Measurements from ENCODE around the gene RGS9. TPM values are rescaled to one million over a fixed set of nuclear protein-coding genes. Genes with fewer than 3 reads are reported as not detected.
A peak's percentile ranks its signal among the peaks of the same experiment; 100 is the strongest.
"Not testable (repeated sequence)": the region's sequence is repeated elsewhere in the genome, so short reads cannot be mapped to it uniquely, and the experiment has no call there.

The RGS9 gene
- total RNA-seq, 3 donors from 2014 or later = 0.55 to 0.87 (median 0.56) TPM

GRCh38 chr17:65103431-65103830, 33.7 kb upstream of the RGS9 start:
- Mint-ChIP-seq H3K27me3 (ENCODE audit: low read depth) (peaks cover 7% of the 10 kb centered on the region), H3K4me1 (ENCODE audit: low read depth) (peaks cover 11% of the 10 kb centered on the region), H3K4me3 (no peak overlapping the region), H3K9me3 (no peaks in the 10 kb centered on the region), H3K36me3 (ENCODE audit: insufficient read depth) (no peaks in the 10 kb centered on the region)
- no peak for DNase-seq
- no peak for ATAC-seq

- Mint-ChIP-seq H3K4me3 (no peak overlapping the region), H3K9me3 (no peaks in the 10 kb centered on the region), H3K36me3 (ENCODE audit: insufficient read depth) (no peaks in the 10 kb centered on the region)
Observed at GRCh38 chr17:65103896-65104295, 33.3 kb upstream of the RGS9 start.

GRCh38 chr17:65104541-65104940, 32.6 kb upstream of the RGS9 start:
- Mint-ChIP-seq H3K4me3 (no peak overlapping the region), H3K36me3 (ENCODE audit: insufficient read depth) (no peaks in the 10 kb centered on the region), H3K4me1 (ENCODE audit: low read depth) (peaks cover 6% of the 10 kb centered on the region), H3K9me3 (no peaks in the 10 kb centered on the region), H3K27me3 (ENCODE audit: low read depth) (peaks cover 7% of the 10 kb centered on the region)
- ATAC-seq (no peak), DNase-seq (no peak)

More at GRCh38 chr17:65103896-65104295, 33.3 kb upstream of the RGS9 start:
- H3K27me3 Mint-ChIP-seq (ENCODE audit: low read depth) = peaks cover 7% of the 10 kb centered on the region
- peaks cover 11% of the 10 kb centered on the region for H3K4me1 Mint-ChIP-seq (ENCODE audit: low read depth)
- no peak for DNase-seq
- no peak for ATAC-seq

- Mint-ChIP-seq H3K27me3 (ENCODE audit: low read depth) (peaks cover 7% of the 10 kb centered on the region), H3K4me1 (ENCODE audit: low read depth) (peaks cover 3% of the 10 kb centered on the region), H3K36me3 (ENCODE audit: insufficient read depth) (no peaks in the 10 kb centered on the region), H3K4me3 (no peak overlapping the region), H3K9me3 (no peaks in the 10 kb centered on the region)
- no peak for DNase-seq
- ATAC-seq = no peak
Observed at GRCh38 chr17:65104973-65105372, 32.2 kb upstream of the RGS9 start.

DNA sequence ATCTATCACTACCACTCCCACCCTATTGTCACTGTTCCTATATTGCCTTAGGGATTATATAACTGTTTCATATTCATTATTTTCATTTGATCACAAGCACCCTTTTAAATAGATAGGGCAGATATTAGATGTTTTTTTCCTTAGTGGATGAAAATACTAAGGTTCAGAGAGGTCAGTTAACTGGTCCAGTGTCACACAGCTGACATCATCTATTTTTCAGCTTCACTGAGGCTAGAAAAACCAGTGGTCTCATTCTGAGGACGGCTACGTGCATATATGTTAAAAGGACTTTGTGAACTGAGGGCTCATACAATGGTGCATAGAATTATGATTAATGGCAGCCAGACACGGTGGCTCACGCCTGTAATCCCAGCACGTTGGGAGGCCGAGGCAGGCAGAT, 29.0 kb upstream of the RGS9 start:
- Mint-ChIP-seq H3K9me3 (no peaks in the 10 kb centered on the region), H3K4me3 (no peak overlapping the region), H3K27me3 (ENCODE audit: low read depth) (peaks cover 7% of the 10 kb centered on the region), H3K4me1 (ENCODE audit: low read depth) (no peaks in the 10 kb centered on the region), H3K36me3 (ENCODE audit: insufficient read depth) (no peaks in the 10 kb centered on the region)
- no peak for ATAC-seq
- no peak for DNase-seq

DNA sequence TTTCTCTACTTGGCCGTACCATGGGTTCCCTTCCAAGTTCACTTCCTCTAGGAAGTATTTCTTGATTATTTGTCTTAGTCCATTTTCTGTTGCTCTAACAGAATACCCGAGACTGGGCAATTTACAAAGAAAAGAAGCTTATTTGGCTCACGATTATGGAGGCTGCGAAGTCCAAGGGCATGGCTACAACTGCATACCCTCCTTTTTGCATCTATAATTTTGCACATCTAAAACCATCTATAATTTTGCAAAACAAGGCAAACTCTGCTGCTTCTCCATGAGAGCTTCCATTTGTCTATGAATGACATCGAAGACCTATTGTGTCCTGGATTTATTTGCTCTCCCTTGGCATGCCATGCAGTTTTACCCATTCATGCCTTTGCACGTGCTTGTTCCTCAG, 27.6 kb upstream of the RGS9 start:
- no peaks in the 10 kb centered on the region for H3K4me1 Mint-ChIP-seq (ENCODE audit: low read depth)
- no peaks in the 10 kb centered on the region for H3K36me3 Mint-ChIP-seq (ENCODE audit: insufficient read depth)
- no peak overlapping the region for H3K4me3 Mint-ChIP-seq
- no peaks in the 10 kb centered on the region for H3K9me3 Mint-ChIP-seq
- H3K27me3 Mint-ChIP-seq (ENCODE audit: low read depth) = peaks cover 7% of the 10 kb centered on the region
- ATAC-seq (no peak), DNase-seq (no peak)

- DNase-seq = no peak
- ATAC-seq = no peak
- no peaks in the 10 kb centered on the region for H3K9me3 Mint-ChIP-seq
- peaks cover 7% of the 10 kb centered on the region for H3K27me3 Mint-ChIP-seq (ENCODE audit: low read depth)
- H3K4me3 Mint-ChIP-seq = no peak overlapping the region
- H3K4me1 Mint-ChIP-seq (ENCODE audit: low read depth) = no peaks in the 10 kb centered on the region
- no peaks in the 10 kb centered on the region for H3K36me3 Mint-ChIP-seq (ENCODE audit: insufficient read depth)
Observed at GRCh38 chr17:65109990-65110680, 27.0 kb upstream of the RGS9 start.

DNA sequence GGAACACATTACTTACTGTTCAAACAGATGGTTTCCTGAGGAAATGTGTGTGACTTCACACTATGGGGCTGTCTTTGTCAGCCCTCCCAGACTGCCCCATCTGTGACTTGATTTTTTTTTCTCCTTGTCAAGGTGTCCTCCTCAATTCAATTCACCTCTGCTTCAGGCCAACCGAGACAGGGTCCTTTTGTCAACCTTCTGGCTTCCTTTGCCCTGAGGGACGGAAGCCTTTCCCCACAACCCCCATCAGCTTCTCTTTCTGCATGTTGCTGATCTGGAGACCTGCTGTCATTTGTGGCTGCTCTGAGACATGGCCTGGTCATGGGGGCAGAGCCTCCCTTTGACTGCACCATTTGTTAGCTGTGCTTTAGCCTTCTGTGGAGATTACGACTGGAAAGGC, 21.3 kb upstream of the RGS9 start:
- peaks cover 3% of the 10 kb centered on the region for H3K4me1 Mint-ChIP-seq (ENCODE audit: low read depth)
- no peak overlapping the region for H3K4me3 Mint-ChIP-seq
- peaks cover 3% of the 10 kb centered on the region for H3K27me3 Mint-ChIP-seq (ENCODE audit: low read depth)
- H3K9me3 Mint-ChIP-seq = no peaks in the 10 kb centered on the region
- ATAC-seq = no peak
- H3K36me3 Mint-ChIP-seq (ENCODE audit: insufficient read depth) = no peaks in the 10 kb centered on the region
- no peak for DNase-seq

- H3K4me3 Mint-ChIP-seq; H3K4me1 Mint-ChIP-seq (ENCODE audit: low read depth); H3K36me3 Mint-ChIP-seq (ENCODE audit: insufficient read depth); H3K27me3 Mint-ChIP-seq (ENCODE audit: low read depth); ATAC-seq; H3K9me3 Mint-ChIP-seq; DNase-seq: not testable (repeated sequence)
Observed at GRCh38 chr17:65116515-65116914, 20.7 kb upstream of the RGS9 start.

DNA sequence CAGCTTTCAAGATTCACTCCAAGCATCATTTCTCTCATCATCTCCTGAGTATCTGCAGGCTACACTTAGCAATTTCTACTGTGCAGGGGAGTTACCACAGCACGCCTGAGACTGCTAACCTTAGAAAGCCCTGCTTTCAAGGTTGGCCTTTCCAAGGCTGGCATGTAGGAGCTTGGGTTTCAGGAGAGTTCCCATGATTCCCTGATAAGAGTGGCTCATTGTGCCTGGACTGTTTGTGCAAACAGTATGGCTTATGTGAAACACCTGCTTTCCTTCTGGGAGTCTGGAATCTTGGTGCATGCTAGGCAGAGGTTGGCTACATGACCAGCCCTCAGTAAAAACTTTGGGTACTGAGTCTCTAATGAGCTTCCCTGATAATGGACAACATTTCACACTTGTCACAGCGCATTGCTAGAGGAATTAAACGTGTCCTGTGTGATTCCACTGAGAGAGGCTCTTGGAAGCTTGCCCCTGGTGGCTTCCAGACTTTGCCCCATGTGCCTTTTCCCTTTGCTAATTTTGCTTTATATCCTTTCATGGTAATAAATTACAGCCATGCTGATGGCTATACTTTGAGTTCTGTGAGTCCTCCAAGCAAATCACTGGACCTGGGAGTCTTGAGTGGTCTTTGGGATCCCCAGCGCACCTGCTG, 19.7 kb upstream of the RGS9 start:
- H3K27me3 Mint-ChIP-seq (ENCODE audit: low read depth) = peaks cover 3% of the 10 kb centered on the region
- H3K4me1 Mint-ChIP-seq (ENCODE audit: low read depth) = peaks cover 17% of the 10 kb centered on the region
- no peak for DNase-seq
- no peaks in the 10 kb centered on the region for H3K9me3 Mint-ChIP-seq
- H3K36me3 Mint-ChIP-seq (ENCODE audit: insufficient read depth) = no peaks in the 10 kb centered on the region
- no peak overlapping the region for H3K4me3 Mint-ChIP-seq
- ATAC-seq = no peak

DNA sequence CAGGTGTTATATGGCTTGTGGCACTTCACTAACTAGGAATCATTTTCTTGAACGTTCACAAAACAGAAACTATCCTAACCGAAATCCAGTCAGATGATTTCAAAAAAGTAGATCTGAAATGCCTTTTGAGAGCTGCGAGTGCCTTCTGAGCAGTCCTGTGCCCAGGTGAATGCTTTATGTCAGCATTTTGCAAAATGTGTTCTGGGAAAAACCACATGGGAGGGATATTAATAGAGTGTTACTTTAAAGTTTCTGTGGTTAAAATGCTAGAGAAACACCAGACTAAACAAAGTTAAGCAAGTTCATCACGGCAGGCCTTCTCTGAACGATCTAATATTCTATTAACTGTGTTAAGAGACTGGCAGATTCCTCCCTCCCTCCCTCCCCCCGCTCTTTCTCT, 15.8 kb upstream of the RGS9 start:
- H3K36me3 Mint-ChIP-seq (ENCODE audit: insufficient read depth) = no peaks in the 10 kb centered on the region
- peaks cover 24% of the 10 kb centered on the region for H3K4me1 Mint-ChIP-seq (ENCODE audit: low read depth)
- ATAC-seq (peak in 1 of 2 donors; percentile 20), DNase-seq (no peak)
- H3K4me3 Mint-ChIP-seq = peak overlapping the region; percentile 21
- H3K9me3 Mint-ChIP-seq = no peaks in the 10 kb centered on the region
- peaks cover 3% of the 10 kb centered on the region for H3K27me3 Mint-ChIP-seq (ENCODE audit: low read depth)

- H3K36me3 Mint-ChIP-seq (ENCODE audit: insufficient read depth) = no peaks in the 10 kb centered on the region
- DNase-seq (no peak), ATAC-seq (peak; percentile 50 to 71)
- H3K27me3 Mint-ChIP-seq (ENCODE audit: low read depth) = peaks cover 3% of the 10 kb centered on the region
- peaks cover 24% of the 10 kb centered on the region for H3K4me1 Mint-ChIP-seq (ENCODE audit: low read depth)
- H3K4me3 Mint-ChIP-seq = peak overlapping the region; percentile 81
- H3K9me3 Mint-ChIP-seq = no peaks in the 10 kb centered on the region
Observed at GRCh38 chr17:65121916-65122806, 15.0 kb upstream of the RGS9 start.

GRCh38 chr17:65122836-65123756, 14.1 kb upstream of the RGS9 start:
- H3K4me1 Mint-ChIP-seq (ENCODE audit: low read depth) = peaks cover 24% of the 10 kb centered on the region
- ATAC-seq = peak; percentile 82 to 88
- peak; percentile 72 for DNase-seq
- H3K27me3 Mint-ChIP-seq (ENCODE audit: low read depth) = peaks cover 3% of the 10 kb centered on the region
- peak overlapping the region; percentile 81 for H3K4me3 Mint-ChIP-seq
- H3K9me3 Mint-ChIP-seq = no peaks in the 10 kb centered on the region
- no peaks in the 10 kb centered on the region for H3K36me3 Mint-ChIP-seq (ENCODE audit: insufficient read depth)

Data from activated T-cell treated with anti-CD3 and anti-CD28 coated beads, Interleukin-2, amount 50 U/mL, for 4 hours (primary cell).